ENCODE measurements around the gene SPOCK1.

The SPOCK1 gene

DNA sequence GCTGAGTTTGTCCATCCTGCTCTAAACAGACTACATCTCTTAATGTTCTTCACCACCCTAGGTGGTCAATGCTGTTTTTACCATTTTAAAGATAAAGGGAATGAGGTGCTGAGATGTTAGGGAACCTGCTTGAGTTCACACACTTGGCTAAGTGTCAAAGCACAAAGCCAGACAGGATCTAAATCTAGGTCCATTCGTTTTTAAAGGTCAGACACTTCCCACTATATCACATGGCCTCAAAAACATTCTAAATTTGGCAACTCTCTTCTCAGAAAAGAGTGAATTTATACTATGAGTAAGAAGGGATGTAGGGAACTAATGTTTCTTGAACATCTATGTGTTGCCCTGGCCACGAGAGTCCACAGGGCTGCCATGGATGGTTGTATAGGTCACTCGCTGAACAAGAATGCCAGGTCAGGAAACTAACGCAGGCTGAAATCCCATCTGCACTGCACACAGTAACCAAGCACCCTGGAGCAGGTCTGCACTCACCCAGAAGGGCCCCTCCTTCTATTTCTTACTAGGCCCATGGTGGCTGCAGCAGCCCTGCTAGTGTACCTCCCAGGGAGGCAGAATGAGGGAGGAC is 213.0 kb downstream of the SPOCK1 start:
- TF ChIP-seq SIN3A (IDR thresholded peaks at IDR 0.05; ENCODE audit: borderline replicate concordance, insufficient read depth, low read length) (no peak), FOXP2 (optimal IDR thresholded peaks at IDR 0.05; ENCODE audit: borderline replicate concordance, extremely low read depth, extremely low read length, insufficient read depth) (no peak), POLR2AphosphoS5 (IDR thresholded peaks at IDR 0.05; ENCODE audit: low read depth, low read length) (no peak), TAF1 (IDR thresholded peaks at IDR 0.05; ENCODE audit: borderline replicate concordance, insufficient read depth, low read length) (no peak)
- TF ChIP-seq, protein P1, sequence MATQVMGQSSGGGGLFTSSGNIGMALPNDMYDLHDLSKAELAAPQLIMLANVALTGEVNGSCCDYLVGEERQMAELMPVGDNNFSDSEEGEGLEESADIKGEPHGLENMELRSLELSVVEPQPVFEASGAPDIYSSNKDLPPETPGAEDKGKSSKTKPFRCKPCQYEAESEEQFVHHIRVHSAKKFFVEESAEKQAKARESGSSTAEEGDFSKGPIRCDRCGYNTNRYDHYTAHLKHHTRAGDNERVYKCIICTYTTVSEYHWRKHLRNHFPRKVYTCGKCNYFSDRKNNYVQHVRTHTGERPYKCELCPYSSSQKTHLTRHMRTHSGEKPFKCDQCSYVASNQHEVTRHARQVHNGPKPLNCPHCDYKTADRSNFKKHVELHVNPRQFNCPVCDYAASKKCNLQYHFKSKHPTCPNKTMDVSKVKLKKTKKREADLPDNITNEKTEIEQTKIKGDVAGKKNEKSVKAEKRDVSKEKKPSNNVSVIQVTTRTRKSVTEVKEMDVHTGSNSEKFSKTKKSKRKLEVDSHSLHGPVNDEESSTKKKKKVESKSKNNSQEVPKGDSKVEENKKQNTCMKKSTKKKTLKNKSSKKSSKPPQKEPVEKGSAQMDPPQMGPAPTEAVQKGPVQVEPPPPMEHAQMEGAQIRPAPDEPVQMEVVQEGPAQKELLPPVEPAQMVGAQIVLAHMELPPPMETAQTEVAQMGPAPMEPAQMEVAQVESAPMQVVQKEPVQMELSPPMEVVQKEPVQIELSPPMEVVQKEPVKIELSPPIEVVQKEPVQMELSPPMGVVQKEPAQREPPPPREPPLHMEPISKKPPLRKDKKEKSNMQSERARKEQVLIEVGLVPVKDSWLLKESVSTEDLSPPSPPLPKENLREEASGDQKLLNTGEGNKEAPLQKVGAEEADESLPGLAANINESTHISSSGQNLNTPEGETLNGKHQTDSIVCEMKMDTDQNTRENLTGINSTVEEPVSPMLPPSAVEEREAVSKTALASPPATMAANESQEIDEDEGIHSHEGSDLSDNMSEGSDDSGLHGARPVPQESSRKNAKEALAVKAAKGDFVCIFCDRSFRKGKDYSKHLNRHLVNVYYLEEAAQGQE (IDR thresholded peaks at IDR 0.05; ENCODE audit: insufficient read depth in 1 of 2, low read depth in 2 of 2, low read length in 2 of 2) = no peak

DNA sequence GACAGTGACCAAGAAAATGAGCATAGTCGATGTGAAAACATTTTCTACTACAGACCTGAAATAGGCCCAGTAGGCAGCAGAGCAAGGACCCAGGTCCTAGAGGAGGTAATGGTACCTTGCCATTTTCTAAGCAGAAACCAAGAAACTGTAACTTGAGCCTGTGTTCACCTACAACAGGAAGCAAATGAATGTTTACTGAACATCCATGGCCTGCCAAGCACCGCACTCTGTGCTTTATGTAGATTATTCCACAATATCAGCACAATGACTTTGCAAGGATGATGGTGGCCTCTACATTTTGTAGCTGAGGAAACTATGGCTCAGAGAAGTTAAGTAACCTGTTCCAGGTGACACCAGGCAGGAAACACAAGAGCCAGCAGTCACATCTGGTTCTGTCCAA is 215.3 kb downstream of the SPOCK1 start:
- no peak for TF ChIP-seq SIN3A (IDR thresholded peaks at IDR 0.05; ENCODE audit: borderline replicate concordance, insufficient read depth, low read length)
- TF ChIP-seq TAF1 (IDR thresholded peaks at IDR 0.05; ENCODE audit: borderline replicate concordance, insufficient read depth, low read length) = no peak
- no peak for TF ChIP-seq POLR2AphosphoS5 (IDR thresholded peaks at IDR 0.05; ENCODE audit: low read depth, low read length)
- TF ChIP-seq, protein P1 (IDR thresholded peaks at IDR 0.05; ENCODE audit: insufficient read depth in 1 of 2, low read depth in 2 of 2, low read length in 2 of 2) = no peak

DNA sequence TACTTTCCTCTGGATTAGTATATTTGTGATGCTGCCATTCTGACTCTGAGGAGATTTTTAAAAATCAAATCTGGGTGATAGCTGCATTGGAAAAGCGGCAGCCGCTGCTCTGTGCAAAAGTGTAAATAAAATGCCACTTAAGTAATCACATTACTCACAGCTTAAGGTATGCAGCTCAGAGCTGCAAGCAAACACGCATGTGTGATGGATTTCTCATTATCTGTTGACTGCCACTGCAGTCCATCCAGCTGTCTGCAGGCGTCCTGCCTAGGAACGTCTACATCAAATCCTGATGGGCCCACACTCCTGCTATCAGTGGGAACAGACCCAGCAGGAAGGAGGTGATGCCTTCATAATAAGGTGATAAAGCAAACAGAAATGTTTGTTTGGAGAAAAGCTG is 216.9 kb downstream of the SPOCK1 start:
- TF ChIP-seq SIN3A (IDR thresholded peaks at IDR 0.05; ENCODE audit: borderline replicate concordance, insufficient read depth, low read length) (no peak), POLR2AphosphoS5 (IDR thresholded peaks at IDR 0.05; ENCODE audit: low read depth, low read length) (no peak), TAF1 (IDR thresholded peaks at IDR 0.05; ENCODE audit: borderline replicate concordance, insufficient read depth, low read length) (no peak), FOXP2 (optimal IDR thresholded peaks at IDR 0.05; ENCODE audit: borderline replicate concordance, extremely low read depth, extremely low read length, insufficient read depth) (no peak)
- TF ChIP-seq, protein P1 (IDR thresholded peaks at IDR 0.05; ENCODE audit: insufficient read depth in 1 of 2, low read depth in 2 of 2, low read length in 2 of 2) = no peak

DNA sequence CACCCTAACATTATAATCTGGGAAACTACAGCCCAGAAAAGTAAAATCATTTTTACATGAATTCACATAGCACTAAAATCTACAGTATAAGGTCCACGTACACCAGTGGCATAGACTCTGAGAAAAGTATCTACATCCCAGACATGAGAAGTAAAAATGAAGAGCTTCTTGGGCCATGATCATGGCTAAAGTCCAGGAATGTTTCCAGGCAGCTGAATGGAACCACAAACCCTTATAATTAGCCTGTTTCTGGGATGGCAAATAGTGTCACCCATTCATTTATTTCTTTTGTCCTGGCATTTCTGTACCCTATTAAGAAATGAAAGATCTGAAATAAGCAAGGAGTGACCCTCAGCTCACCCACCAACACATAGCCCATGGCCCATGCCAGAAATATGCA is 217.9 kb downstream of the SPOCK1 start:
- no peak for TF ChIP-seq POLR2AphosphoS5 (IDR thresholded peaks at IDR 0.05; ENCODE audit: low read depth, low read length)
- TF ChIP-seq, protein P1 (IDR thresholded peaks at IDR 0.05; ENCODE audit: insufficient read depth in 1 of 2, low read depth in 2 of 2, low read length in 2 of 2) = no peak
- no peak for TF ChIP-seq TAF1 (IDR thresholded peaks at IDR 0.05; ENCODE audit: borderline replicate concordance, insufficient read depth, low read length)
- TF ChIP-seq SIN3A (IDR thresholded peaks at IDR 0.05; ENCODE audit: borderline replicate concordance, insufficient read depth, low read length) = no peak
- no peak for TF ChIP-seq FOXP2 (optimal IDR thresholded peaks at IDR 0.05; ENCODE audit: borderline replicate concordance, extremely low read depth, extremely low read length, insufficient read depth)

DNA sequence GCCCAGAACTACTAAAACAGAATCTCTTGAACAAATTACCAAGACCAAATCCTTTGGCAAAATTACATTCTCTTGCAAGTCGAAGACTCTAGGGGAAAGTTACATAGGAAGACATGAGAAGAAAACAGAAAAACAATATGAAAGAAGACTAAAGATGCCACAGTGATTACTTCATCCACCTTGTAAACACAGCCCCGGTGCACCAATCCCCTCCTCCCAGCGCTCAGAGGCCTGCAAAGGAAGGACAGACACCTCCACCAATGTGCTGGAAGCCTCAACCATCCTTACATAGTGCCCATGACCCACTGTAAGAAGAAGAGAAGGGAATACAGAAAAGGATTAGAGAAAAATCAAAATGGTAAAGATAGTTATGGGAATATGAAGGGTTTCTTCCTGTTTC is 218.5 kb downstream of the SPOCK1 start:
- TF ChIP-seq TAF1 (IDR thresholded peaks at IDR 0.05; ENCODE audit: borderline replicate concordance, insufficient read depth, low read length) (no peak), POLR2AphosphoS5 (IDR thresholded peaks at IDR 0.05; ENCODE audit: low read depth, low read length) (no peak), SIN3A (IDR thresholded peaks at IDR 0.05; ENCODE audit: borderline replicate concordance, insufficient read depth, low read length) (no peak), FOXP2 (optimal IDR thresholded peaks at IDR 0.05; ENCODE audit: borderline replicate concordance, extremely low read depth, extremely low read length, insufficient read depth) (no peak)
- TF ChIP-seq, protein P1 (IDR thresholded peaks at IDR 0.05; ENCODE audit: insufficient read depth in 1 of 2, low read depth in 2 of 2, low read length in 2 of 2) = no peak
